Effector memory CD8-positive, alpha-beta T cell (primary cell): ENCODE data around the gene KL.
A peak's percentile ranks its signal among the peaks of the same experiment; 100 is the strongest.

Source experiments
- ATAC-seq: fragments of 150-1000 bp; cut with Tn5 transposase; replicated peaks from 2 replicates; pipeline ENCODE4 v1.10.0; 2021; ENCODE audit warnings: mild to moderate bottlenecking, moderate library complexity
- DNase-seq, 3 experiments: peaks; one replicate each; pipeline ENCODE4 v3.0.0; 2021
- H3K27ac Mint-ChIP-seq, 2 donors: one replicate each; pipeline ENCODE4 v1.8.0; 2022; ENCODE audit warnings: mild to moderate bottlenecking in 2 of 2, mixed read lengths in 2 of 2, moderate library complexity in 2 of 2
- H3K27me3 Mint-ChIP-seq, 2 donors: one replicate each; pipeline ENCODE4 v1.8.0; 2022; ENCODE audit warnings: mixed read lengths in 2 of 2
- H3K36me3 Mint-ChIP-seq: one replicate; pipeline ENCODE4 v1.8.0; 2022; ENCODE audit warnings: mild to moderate bottlenecking, moderate library complexity, mixed read lengths; ENCODE audit not compliant: insufficient read depth
- H3K4me1 Mint-ChIP-seq, 2 donors: one replicate each; pipeline ENCODE4 v1.8.0; 2022; ENCODE audit warnings: low read depth in 2 of 2, mixed read lengths in 2 of 2
- H3K4me3 Mint-ChIP-seq, 2 donors: one replicate each; pipeline ENCODE4 v1.8.0; 2022; ENCODE audit warnings: mild to moderate bottlenecking in 2 of 2, mixed read lengths in 2 of 2, moderate library complexity in 2 of 2
- H3K9me3 Mint-ChIP-seq, 2 donors: one replicate each; pipeline ENCODE4 v1.8.0; 2022; ENCODE audit warnings: mixed read lengths in 2 of 2

Gene KL

DNA sequence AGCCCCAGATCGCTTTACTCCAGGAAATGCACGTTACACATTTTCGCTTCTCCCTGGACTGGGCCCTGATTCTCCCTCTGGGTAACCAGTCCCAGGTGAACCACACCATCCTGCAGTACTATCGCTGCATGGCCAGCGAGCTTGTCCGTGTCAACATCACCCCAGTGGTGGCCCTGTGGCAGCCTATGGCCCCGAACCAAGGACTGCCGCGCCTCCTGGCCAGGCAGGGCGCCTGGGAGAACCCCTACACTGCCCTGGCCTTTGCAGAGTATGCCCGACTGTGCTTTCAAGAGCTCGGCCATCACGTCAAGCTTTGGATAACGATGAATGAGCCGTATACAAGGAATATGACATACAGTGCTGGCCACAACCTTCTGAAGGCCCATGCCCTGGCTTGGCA, 44.6 kb downstream of the KL start:
- Mint-ChIP-seq H3K27me3 (peaks cover 0 to 13% of the 10 kb centered on the region in 2 donors), H3K4me1 (no peaks in the 10 kb centered on the region), H3K27ac (no peak overlapping the region), H3K4me3 (no peak overlapping the region), H3K9me3 (no peaks in the 10 kb centered on the region), H3K36me3 (no peaks in the 10 kb centered on the region)
- no peak for DNase-seq
- ATAC-seq: no peak

DNA sequence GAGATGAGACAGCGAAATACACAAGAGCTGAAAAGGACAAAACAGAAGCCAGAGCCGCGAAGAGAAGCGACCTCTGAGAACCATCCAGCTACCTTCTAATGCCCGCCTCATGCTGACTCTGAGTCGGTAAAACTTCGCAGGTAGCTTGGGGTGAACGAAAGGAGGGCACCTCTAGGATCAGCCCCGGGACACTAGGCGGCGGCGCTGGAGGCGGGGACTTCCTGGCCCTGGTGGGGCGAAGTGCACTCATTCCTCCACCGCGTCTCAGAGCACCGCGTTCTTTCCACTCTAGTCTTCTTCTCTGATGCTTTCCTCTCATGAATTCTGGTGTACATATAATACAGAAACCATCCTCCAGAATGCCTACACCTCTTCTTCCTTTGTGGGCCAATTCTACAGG, 50.1 kb downstream of the KL start:
- Mint-ChIP-seq H3K36me3 (no peaks in the 10 kb centered on the region), H3K27ac (no peak overlapping the region), H3K4me3 (no peak overlapping the region), H3K27me3 (peaks cover 0 to 6% of the 10 kb centered on the region in 2 donors), H3K9me3 (no peaks in the 10 kb centered on the region), H3K4me1 (no peaks in the 10 kb centered on the region)
- ATAC-seq (no peak), DNase-seq (no peak)

GRCh38 chr13:33069365-33069764, 53.1 kb downstream of the KL start:
- H3K9me3 Mint-ChIP-seq: no peaks in the 10 kb centered on the region
- no peaks in the 10 kb centered on the region for H3K4me1 Mint-ChIP-seq
- H3K4me3 Mint-ChIP-seq: no peak overlapping the region
- no peak overlapping the region for H3K27ac Mint-ChIP-seq
- ATAC-seq (no peak), DNase-seq (no peak)
- H3K36me3 Mint-ChIP-seq: no peaks in the 10 kb centered on the region
- H3K27me3 Mint-ChIP-seq: no peaks in the 10 kb centered on the region

DNA sequence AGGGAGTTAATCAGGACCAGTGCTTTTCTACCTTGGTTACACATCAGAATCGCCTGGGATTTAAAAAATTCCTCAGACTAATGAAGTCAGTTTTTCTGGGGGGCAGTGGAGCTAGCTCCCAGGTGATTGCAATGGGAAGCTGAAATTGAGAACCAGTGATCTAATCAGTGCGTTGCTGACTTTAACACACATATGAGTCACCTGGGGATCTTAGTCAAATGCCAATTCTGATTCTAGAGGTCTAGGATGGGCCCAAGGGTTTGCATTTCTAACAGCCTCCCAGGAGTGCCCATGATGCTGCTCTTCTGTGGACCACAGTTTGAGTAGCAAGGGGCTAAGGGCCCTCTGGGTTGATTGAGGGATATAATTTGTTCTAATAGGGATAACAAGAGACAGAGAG, 54.5 kb downstream of the KL start:
- Mint-ChIP-seq H3K9me3 (no peaks in the 10 kb centered on the region), H3K27me3 (no peaks in the 10 kb centered on the region), H3K4me1 (no peaks in the 10 kb centered on the region), H3K36me3 (no peaks in the 10 kb centered on the region), H3K4me3 (no peak overlapping the region), H3K27ac (peak overlapping the region in 1 of 2 donors; percentile 11)
- no peak for DNase-seq
- no peak for ATAC-seq

GRCh38 chr13:33072282-33072681, 56.1 kb downstream of the KL start:
- no peak overlapping the region for H3K27ac Mint-ChIP-seq
- DNase-seq (no peak), ATAC-seq (no peak)
- H3K27me3 Mint-ChIP-seq: peaks cover 0 to 8% of the 10 kb centered on the region in 2 donors
- H3K36me3 Mint-ChIP-seq: no peaks in the 10 kb centered on the region
- H3K4me3 Mint-ChIP-seq: no peak overlapping the region
- no peaks in the 10 kb centered on the region for H3K9me3 Mint-ChIP-seq
- H3K4me1 Mint-ChIP-seq: no peaks in the 10 kb centered on the region

- DNase-seq (no peak), ATAC-seq (no peak)
- Mint-ChIP-seq H3K9me3 (no peaks in the 10 kb centered on the region), H3K4me1 (no peaks in the 10 kb centered on the region), H3K36me3 (no peaks in the 10 kb centered on the region), H3K4me3 (no peak overlapping the region), H3K27me3 (peaks cover 0 to 8% of the 10 kb centered on the region in 2 donors), H3K27ac (no peak overlapping the region)
These were observed 56.5 kb downstream of the KL start for GRCh38 chr13:33072759-33073158.

GRCh38 chr13:33073338-33073737, 57.1 kb downstream of the KL start:
- Mint-ChIP-seq H3K9me3 (no peaks in the 10 kb centered on the region), H3K4me1 (no peaks in the 10 kb centered on the region), H3K36me3 (no peaks in the 10 kb centered on the region), H3K27ac (no peak overlapping the region), H3K27me3 (peaks cover 2 to 10% of the 10 kb centered on the region in 2 donors), H3K4me3 (no peak overlapping the region)
- ATAC-seq (no peak), DNase-seq (no peak)

DNA sequence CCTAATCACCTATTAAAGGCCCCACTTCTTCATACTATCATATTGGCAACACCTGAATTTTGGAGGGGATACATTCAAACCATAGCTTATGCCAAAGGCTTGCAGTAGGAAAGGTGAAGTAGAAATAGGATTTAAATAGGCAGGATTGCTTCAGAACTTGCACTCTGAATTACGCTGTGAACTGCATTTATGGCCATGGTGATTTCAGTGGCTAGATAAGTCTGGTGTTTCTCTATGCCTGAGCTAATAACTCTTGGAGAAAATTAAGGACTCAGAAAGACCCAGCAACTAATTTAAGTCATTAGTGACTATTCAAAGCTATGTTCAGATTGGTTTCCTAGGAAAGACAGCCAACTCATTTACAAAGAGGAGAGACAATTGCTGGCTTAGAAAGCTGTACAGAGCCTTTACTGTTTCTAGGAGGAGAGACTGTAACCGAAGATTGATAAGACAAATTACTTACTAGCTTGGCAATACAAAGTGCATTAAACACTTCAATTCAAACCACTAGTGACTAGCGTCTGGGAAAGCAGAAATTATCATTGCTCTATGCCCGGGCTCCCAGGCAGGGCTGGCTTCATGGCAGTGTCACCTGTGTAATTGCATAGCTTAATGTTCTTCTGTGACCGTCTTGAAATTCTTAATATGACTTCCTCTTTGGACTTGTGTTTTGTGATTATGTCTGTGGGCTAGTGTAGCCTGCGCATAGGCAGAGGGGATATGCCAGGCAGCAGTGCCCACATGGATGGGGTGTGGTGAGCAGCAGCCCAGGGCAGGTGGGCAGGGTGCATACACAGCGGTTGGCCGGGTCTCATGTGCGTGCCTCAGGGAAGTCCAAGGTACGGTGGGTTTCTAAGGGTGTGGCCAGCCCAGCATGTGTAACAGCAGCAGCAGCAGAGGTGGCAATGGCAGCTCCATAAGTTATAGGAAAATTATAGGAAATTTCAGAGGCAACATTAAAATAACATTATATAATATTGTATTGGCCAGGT, 60.1 kb downstream of the KL start:
- ATAC-seq (no peak), DNase-seq (no peak)
- H3K4me3 Mint-ChIP-seq: no peak overlapping the region
- no peaks in the 10 kb centered on the region for H3K4me1 Mint-ChIP-seq
- H3K27ac Mint-ChIP-seq: no peak overlapping the region
- H3K9me3 Mint-ChIP-seq: no peaks in the 10 kb centered on the region
- H3K27me3 Mint-ChIP-seq: peaks cover 20 to 32% of the 10 kb centered on the region in 2 donors
- no peaks in the 10 kb centered on the region for H3K36me3 Mint-ChIP-seq

DNA sequence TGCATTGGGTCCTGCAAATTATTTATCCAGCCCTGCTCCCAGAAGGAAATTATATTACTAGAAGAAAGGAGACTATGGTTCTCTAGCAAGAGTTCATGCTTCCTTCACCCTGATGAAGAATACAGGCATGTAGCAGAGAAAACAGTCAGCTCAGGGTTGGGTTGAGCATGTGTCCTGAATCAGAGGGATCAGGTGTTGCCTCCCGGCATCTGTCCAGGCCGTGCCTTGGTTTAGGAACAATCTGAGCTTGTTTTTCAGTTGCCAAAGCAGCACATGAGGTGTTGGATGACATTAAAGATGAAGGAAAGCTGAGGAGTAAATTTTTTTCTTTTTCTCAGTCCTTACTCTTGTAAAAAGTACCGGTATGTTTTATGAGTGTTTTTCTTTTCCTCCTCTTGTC, 62.0 kb downstream of the KL start:
- H3K4me3 Mint-ChIP-seq: no peak overlapping the region

DNA sequence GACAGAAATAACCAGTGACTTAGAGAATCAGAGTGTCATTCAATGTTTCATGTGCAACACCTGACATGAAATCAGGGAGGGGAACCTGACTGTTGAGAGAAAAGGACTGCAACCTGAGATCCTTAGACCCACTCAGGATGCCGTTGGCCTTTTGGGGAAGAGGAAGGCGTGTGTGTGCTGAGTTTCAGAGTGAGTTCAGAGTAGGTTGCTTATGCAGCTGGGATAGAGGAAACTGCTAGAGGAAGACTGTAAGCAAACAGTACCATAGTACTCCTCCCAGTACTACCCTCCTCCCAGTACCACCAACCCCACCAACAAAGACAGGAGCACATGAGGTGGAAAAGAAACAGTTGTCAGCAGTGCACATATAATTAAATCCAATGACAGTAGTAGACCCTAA, 63.7 kb downstream of the KL start:
- Mint-ChIP-seq H3K27me3 (peaks cover 20 to 32% of the 10 kb centered on the region in 2 donors), H3K4me3 (no peak overlapping the region), H3K27ac (no peak overlapping the region), H3K9me3 (no peaks in the 10 kb centered on the region), H3K4me1 (no peaks in the 10 kb centered on the region), H3K36me3 (no peaks in the 10 kb centered on the region)
- ATAC-seq: no peak
- DNase-seq: no peak

More for the DNA sequence above, 62.0 kb downstream of the KL start:
- Mint-ChIP-seq H3K36me3 (no peaks in the 10 kb centered on the region), H3K27ac (no peak overlapping the region), H3K4me1 (no peaks in the 10 kb centered on the region), H3K9me3 (no peaks in the 10 kb centered on the region), H3K27me3 (peaks cover 20 to 32% of the 10 kb centered on the region in 2 donors)
- DNase-seq (no peak), ATAC-seq (no peak)

DNA sequence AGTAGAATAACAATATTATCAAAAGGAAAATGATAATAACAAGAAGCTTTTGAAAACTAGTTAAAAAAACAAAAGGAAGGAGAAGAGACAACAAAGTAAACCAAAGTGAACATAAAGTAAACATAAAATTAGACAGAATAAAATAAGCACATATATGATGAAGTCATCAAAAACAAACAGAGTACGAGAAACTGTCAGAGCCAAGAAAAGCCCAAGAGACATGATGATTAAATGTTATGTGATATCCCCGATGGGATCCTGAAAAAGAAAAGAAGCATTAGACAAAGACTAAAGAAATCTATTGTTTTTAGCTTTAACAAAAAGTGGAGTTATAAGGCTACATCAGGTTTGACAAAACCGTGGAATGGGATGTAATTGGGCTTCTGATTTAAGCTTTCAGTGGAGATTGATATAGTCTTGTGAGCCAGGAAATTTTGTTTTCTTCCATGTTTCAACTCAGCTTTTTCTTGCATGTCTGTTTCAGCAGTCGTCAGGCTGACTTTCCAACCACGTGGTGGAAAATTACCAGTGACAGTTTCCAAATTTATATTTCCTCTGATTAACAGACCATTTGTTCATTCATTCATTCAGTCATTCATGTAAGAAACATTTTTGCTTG, 64.9 kb downstream of the KL start:
- H3K9me3 Mint-ChIP-seq: no peaks in the 10 kb centered on the region
- DNase-seq: no peak
- H3K4me3 Mint-ChIP-seq: no peak overlapping the region
- peaks cover 20 to 35% of the 10 kb centered on the region in 2 donors for H3K27me3 Mint-ChIP-seq
- ATAC-seq: no peak
- no peak overlapping the region for H3K27ac Mint-ChIP-seq
- H3K4me1 Mint-ChIP-seq: no peaks in the 10 kb centered on the region
- no peaks in the 10 kb centered on the region for H3K36me3 Mint-ChIP-seq

DNA sequence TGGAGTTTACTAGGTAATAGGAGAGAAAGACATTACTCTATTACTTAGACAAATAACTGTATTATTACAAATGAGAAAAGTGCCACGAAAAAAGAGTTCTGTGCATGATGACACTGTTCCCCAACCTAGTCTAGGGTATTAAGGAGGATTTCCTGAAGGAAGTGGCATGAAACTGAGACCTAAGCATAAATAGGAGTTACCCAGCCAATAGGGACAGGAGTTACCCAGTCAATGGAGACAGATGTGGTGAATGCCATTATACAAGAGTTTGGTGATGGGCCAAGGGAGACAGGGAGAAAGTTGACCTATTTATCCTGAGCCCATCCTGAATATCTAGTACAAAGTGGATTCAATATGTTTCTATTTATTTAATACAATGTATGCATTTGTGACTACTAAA, 65.4 kb downstream of the KL start:
- H3K4me3 Mint-ChIP-seq: no peak overlapping the region
- no peaks in the 10 kb centered on the region for H3K4me1 Mint-ChIP-seq
- ATAC-seq: no peak
- H3K9me3 Mint-ChIP-seq: no peaks in the 10 kb centered on the region
- peaks cover 20 to 36% of the 10 kb centered on the region in 2 donors for H3K27me3 Mint-ChIP-seq
- no peaks in the 10 kb centered on the region for H3K36me3 Mint-ChIP-seq
- no peak overlapping the region for H3K27ac Mint-ChIP-seq
- DNase-seq: no peak

- ATAC-seq (no peak), DNase-seq (no peak)
- no peaks in the 10 kb centered on the region for H3K4me1 Mint-ChIP-seq
These were observed 66.8 kb downstream of the KL start for GRCh38 chr13:33083054-33083453.

DNA sequence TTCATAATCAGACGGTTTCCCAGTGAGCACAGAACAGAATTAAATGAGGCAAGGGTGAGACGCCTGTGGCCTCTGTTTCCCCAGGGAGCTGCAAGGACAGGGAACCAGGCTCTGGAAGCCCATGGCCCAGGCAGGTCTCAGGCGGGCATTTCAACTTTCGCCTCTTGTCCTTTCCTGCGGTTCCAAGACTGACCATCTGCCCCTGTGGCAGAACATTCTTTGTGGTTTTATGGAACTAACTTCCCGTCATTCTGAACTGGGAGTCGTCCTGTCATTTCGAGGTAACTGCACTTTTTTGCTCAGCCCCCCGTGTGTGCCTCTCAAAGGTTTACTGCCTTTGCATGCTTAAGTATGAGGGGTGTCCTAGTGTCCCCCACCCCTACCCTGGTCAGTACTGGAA, 70.9 kb downstream of the KL start:
- H3K4me1 Mint-ChIP-seq: no peaks in the 10 kb centered on the region

More at GRCh38 chr13:33083054-33083453, 66.8 kb downstream of the KL start:
- Mint-ChIP-seq H3K9me3 (no peaks in the 10 kb centered on the region), H3K27me3 (peaks cover 25 to 44% of the 10 kb centered on the region in 2 donors), H3K36me3 (no peaks in the 10 kb centered on the region), H3K4me3 (no peak overlapping the region), H3K27ac (no peak overlapping the region)

More for the DNA sequence above, 70.9 kb downstream of the KL start:
- H3K4me3 Mint-ChIP-seq: no peak overlapping the region
- DNase-seq (no peak), ATAC-seq (no peak)
- no peaks in the 10 kb centered on the region for H3K36me3 Mint-ChIP-seq
- H3K27ac Mint-ChIP-seq: no peak overlapping the region
- no peaks in the 10 kb centered on the region for H3K9me3 Mint-ChIP-seq
- H3K27me3 Mint-ChIP-seq: peaks cover 10 to 31% of the 10 kb centered on the region in 2 donors
